Measurements from ENCODE around the gene TXNDC11. TPM values are rescaled to one million over a fixed set of nuclear protein-coding genes. Genes with fewer than 3 reads are reported as not detected.

The TXNDC11 gene
- total RNA-seq, 1 donor from 2014 or later: 29.0 TPM

GRCh38 chr16:11635679-11636171, 106.9 kb downstream of the TXNDC11 start:
- TF ChIP-seq EZH2 (IDR thresholded peaks at IDR 0.05; ENCODE audit: insufficient read depth, low read length) (no peak), CTCF (IDR thresholded peaks at IDR 0.05; ENCODE audit: insufficient read depth, low read depth, low read length) (no peak)
- Histone ChIP-seq H2AFZ (ENCODE audit: low read depth, low read length) (no peak overlapping the region), H3K9me3 (ENCODE audit: insufficient read depth, low read depth, low read length) (no peaks in the 10 kb centered on the region), H3K79me2 (ENCODE audit: insufficient read depth, low read length) (no peaks in the 10 kb centered on the region), H3K27ac (ENCODE audit: low read depth, low read length) (no peak overlapping the region), H3K27me3 (ENCODE audit: insufficient read depth, low read length) (no peaks in the 10 kb centered on the region), H3K9ac (ENCODE audit: low read length) (no peak overlapping the region), H3K4me2 (ENCODE audit: low read length) (no peak overlapping the region), H3K36me3 (ENCODE audit: insufficient read depth, low read length) (no peaks in the 10 kb centered on the region), H3K4me1 (ENCODE audit: insufficient read depth, low read length) (peaks cover 26% of the 10 kb centered on the region), H3K4me3 (ENCODE audit: insufficient read depth, low read depth, low read length) (no peak overlapping the region), H4K20me1 (ENCODE audit: insufficient read depth, low read length) (no peaks in the 10 kb centered on the region)
- H3K9me3 Mint-ChIP-seq (ENCODE audit: unreplicated experiment): no peaks in the 10 kb centered on the region
- no peak overlapping the region for H3K4me3 Mint-ChIP-seq (ENCODE audit: unreplicated experiment)
- FAIRE-seq (no peak), DNase-seq (ENCODE audit: low read depth) (no peak)
- H3K36me3 Mint-ChIP-seq (ENCODE audit: low read depth, unreplicated experiment): no peaks in the 10 kb centered on the region
- H3K4me1 Mint-ChIP-seq (ENCODE audit: low read depth, unreplicated experiment): peaks cover 37% of the 10 kb centered on the region
- peak overlapping the region; percentile 7 for H3K27ac Mint-ChIP-seq (ENCODE audit: unreplicated experiment)
- peaks cover 3% of the 10 kb centered on the region for H3K27me3 Mint-ChIP-seq (ENCODE audit: low read depth, unreplicated experiment)

DNA sequence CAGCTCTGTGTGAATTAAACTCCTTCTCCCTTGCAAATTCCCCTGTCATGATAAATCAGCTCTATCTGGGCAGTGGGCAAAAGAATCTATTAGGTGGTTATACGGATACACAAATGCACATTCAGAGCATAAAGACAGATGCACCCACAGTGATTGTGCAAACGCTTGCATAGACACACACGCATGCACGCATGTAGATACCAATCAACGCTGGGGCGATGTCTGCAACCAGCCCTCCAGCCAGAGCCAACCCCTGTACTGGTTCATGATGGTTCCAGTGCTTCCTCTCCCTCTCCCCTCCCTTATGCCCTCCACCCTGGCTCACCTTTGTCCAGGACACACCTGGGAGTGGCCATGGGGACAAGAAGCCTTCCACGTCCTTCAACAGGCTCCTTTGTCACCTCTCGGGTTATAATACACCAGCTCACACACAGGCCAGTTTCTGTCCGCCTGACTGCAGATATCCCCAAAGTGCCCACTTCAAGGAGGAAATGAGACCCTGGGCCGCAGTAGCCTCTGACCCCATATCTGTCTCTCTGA, 107.5 kb downstream of the TXNDC11 start:
- FAIRE-seq: no peak
- Histone ChIP-seq H3K9ac (ENCODE audit: low read length) (no peak overlapping the region), H2AFZ (ENCODE audit: low read depth, low read length) (no peak overlapping the region), H4K20me1 (ENCODE audit: insufficient read depth, low read length) (no peaks in the 10 kb centered on the region), H3K79me2 (ENCODE audit: insufficient read depth, low read length) (no peaks in the 10 kb centered on the region), H3K27me3 (ENCODE audit: insufficient read depth, low read length) (no peaks in the 10 kb centered on the region), H3K36me3 (ENCODE audit: insufficient read depth, low read length) (no peaks in the 10 kb centered on the region), H3K4me3 (ENCODE audit: insufficient read depth, low read depth, low read length) (no peak overlapping the region), H3K4me1 (ENCODE audit: insufficient read depth, low read length) (peaks cover 21% of the 10 kb centered on the region), H3K4me2 (ENCODE audit: low read length) (no peak overlapping the region), H3K9me3 (ENCODE audit: insufficient read depth, low read depth, low read length) (no peaks in the 10 kb centered on the region), H3K27ac (ENCODE audit: low read depth, low read length) (no peak overlapping the region)
- TF ChIP-seq EZH2 (IDR thresholded peaks at IDR 0.05; ENCODE audit: insufficient read depth, low read length) (no peak), CTCF (IDR thresholded peaks at IDR 0.05; ENCODE audit: insufficient read depth, low read depth, low read length) (no peak)
- Mint-ChIP-seq H3K4me3 (ENCODE audit: unreplicated experiment) (no peak overlapping the region), H3K27me3 (ENCODE audit: low read depth, unreplicated experiment) (peaks cover 3% of the 10 kb centered on the region), H3K9me3 (ENCODE audit: unreplicated experiment) (no peaks in the 10 kb centered on the region), H3K27ac (ENCODE audit: unreplicated experiment) (no peak overlapping the region), H3K36me3 (ENCODE audit: low read depth, unreplicated experiment) (no peaks in the 10 kb centered on the region), H3K4me1 (ENCODE audit: low read depth, unreplicated experiment) (peaks cover 31% of the 10 kb centered on the region)
- DNase-seq (ENCODE audit: low read depth): no peak

GRCh38 chr16:11634312-11634711, 108.3 kb downstream of the TXNDC11 start:
- H3K27ac ChIP-seq (ENCODE audit: low read depth, low read length): no peak overlapping the region
- H3K27me3 ChIP-seq (ENCODE audit: insufficient read depth, low read length): no peaks in the 10 kb centered on the region
- H3K27ac Mint-ChIP-seq (ENCODE audit: unreplicated experiment): no peak overlapping the region
- H3K36me3 Mint-ChIP-seq (ENCODE audit: low read depth, unreplicated experiment): no peaks in the 10 kb centered on the region
- FAIRE-seq: no peak
- no peak for DNase-seq (ENCODE audit: low read depth)
- peaks cover 3% of the 10 kb centered on the region for H3K27me3 Mint-ChIP-seq (ENCODE audit: low read depth, unreplicated experiment)
- peaks cover 30% of the 10 kb centered on the region for H3K4me1 Mint-ChIP-seq (ENCODE audit: low read depth, unreplicated experiment)
- no peaks in the 10 kb centered on the region for H3K9me3 ChIP-seq (ENCODE audit: insufficient read depth, low read depth, low read length)
- no peak overlapping the region for H3K9ac ChIP-seq (ENCODE audit: low read length)
- H3K79me2 ChIP-seq (ENCODE audit: insufficient read depth, low read length): no peaks in the 10 kb centered on the region
- peaks cover 15% of the 10 kb centered on the region for H3K4me1 ChIP-seq (ENCODE audit: insufficient read depth, low read length)
- H3K4me3 Mint-ChIP-seq (ENCODE audit: unreplicated experiment): no peak overlapping the region
- H3K9me3 Mint-ChIP-seq (ENCODE audit: unreplicated experiment): no peaks in the 10 kb centered on the region
- no peak overlapping the region for H3K4me2 ChIP-seq (ENCODE audit: low read length)
- H3K36me3 ChIP-seq (ENCODE audit: insufficient read depth, low read length): no peaks in the 10 kb centered on the region
- no peak overlapping the region for H2AFZ ChIP-seq (ENCODE audit: low read depth, low read length)
- no peak for TF ChIP-seq EZH2 (IDR thresholded peaks at IDR 0.05; ENCODE audit: insufficient read depth, low read length)
- no peak for TF ChIP-seq CTCF (IDR thresholded peaks at IDR 0.05; ENCODE audit: insufficient read depth, low read depth, low read length)
- no peak overlapping the region for H3K4me3 ChIP-seq (ENCODE audit: insufficient read depth, low read depth, low read length)
- no peaks in the 10 kb centered on the region for H4K20me1 ChIP-seq (ENCODE audit: insufficient read depth, low read length)
